NCI-H146 treated with DMSO at 0.1 percent for 48 hours (cell line): ENCODE data around the gene AGFG1.

Source experiments
- DNase-seq: peaks from one replicate; lab custom pipeline; 2025; ENCODE audit not compliant: unreplicated experiment; lab: John Stamatoyannopoulos, UW

Gene AGFG1, protein sequence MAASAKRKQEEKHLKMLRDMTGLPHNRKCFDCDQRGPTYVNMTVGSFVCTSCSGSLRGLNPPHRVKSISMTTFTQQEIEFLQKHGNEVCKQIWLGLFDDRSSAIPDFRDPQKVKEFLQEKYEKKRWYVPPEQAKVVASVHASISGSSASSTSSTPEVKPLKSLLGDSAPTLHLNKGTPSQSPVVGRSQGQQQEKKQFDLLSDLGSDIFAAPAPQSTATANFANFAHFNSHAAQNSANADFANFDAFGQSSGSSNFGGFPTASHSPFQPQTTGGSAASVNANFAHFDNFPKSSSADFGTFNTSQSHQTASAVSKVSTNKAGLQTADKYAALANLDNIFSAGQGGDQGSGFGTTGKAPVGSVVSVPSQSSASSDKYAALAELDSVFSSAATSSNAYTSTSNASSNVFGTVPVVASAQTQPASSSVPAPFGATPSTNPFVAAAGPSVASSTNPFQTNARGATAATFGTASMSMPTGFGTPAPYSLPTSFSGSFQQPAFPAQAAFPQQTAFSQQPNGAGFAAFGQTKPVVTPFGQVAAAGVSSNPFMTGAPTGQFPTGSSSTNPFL

DNA sequence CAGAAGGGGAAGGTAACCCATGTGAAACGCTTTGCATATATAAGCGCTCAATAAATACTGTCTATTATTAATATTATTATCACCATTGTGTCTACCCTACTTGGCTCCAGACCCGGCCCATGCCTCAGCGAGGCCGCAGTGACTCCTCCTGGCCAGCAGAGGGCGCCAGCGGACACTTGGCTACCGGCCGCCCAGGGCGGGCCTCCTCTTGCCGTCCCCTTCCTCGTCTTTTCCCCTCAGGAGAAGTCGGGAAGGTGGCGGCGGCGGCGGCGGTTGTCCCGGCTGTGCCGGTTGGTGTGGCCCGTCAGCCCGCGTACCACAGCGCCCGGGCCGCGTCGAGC, at the start of gene AGFG1:
Gene AGFG1 (plus strand): TSS at position 233 of the 341 bp plus-strand sequence. CDS start 266 bp downstream, outside the sequence.
- peak; percentile 53 for DNase-seq

DNA sequence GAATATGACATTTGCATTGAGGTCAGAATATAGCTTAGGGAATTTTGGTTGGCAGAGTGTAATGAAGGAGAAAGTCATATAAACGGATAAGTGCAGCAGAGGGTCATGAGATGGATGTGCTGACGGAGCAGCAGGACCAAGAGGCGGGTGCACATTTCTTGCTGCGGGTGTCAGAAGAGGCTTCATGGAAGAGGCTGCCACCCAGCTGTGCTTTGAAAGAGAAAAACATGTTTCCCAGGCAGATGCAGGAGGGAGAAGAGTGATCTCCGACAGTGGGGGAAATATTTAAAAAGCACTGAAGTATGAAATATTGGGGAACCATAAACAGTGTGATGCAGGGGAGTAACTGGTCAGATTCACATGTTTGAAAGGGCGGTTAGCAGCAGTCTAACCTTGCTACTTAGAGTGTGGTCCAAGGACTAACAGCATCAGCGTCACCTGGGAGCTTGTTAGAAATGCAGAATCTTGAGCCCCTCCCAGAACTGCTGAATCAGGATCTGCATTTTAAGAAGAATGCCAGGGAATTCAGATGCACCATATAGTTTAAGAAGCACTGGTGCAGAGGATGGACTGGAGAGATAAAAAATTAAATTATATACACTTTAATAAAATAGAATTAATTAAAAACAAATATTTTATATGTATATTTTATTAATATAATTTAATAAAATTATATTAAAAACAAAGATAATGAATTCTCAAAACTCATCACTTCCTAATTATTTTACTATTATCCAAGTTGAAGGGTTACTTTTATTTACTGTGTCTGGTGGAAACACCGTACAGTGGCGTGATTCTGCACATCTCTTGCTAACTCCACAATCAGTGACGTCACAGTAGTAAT, 48.1 kb upstream of the AGFG1 start:
- no peak for DNase-seq

DNA sequence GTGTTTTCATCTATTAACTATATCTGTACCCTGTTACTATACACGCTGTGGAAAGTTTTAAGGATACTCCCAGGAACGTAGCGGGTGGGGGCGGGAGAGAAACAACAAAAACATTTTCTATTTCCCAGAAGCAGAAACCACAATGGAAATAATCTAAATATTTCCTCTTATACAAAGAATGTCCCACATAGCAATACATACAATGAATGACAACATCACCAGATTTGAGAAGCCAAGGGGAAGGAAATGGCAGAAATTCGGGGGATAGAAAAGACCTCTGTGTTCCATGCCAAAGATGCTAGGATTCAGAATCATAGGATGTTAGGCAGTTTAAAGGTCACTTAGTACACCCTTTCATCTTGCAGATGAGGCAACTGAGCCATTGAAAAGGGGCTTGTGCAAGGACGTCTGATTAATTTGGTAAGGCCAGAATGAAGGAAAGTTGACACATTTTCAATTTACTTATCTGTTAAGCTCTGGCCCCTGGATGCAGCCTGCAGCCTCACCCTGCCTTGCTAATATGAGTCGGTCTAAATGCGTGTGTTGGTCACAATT, 43.1 kb upstream of the AGFG1 start:
- DNase-seq = no peak

DNA sequence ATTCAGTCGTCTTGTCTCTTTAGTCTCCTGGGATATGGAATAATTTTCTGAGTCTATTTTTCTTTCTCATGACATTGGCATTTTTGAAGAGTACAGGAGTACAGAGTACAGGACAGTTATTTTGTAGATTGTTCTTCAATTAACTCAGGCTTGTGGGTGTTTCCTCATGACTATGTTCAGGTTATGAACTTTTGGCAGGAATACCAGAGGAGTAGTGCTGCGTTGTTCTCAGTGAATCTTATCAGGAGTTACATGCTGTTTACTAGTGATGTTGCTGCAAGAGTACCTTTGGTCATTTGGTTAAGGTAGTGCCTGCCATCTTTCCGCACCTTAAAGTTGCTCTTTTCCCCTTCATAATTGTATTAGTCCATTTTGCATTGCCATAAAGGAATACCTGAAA, 41.3 kb upstream of the AGFG1 start:
- no peak for DNase-seq

DNA sequence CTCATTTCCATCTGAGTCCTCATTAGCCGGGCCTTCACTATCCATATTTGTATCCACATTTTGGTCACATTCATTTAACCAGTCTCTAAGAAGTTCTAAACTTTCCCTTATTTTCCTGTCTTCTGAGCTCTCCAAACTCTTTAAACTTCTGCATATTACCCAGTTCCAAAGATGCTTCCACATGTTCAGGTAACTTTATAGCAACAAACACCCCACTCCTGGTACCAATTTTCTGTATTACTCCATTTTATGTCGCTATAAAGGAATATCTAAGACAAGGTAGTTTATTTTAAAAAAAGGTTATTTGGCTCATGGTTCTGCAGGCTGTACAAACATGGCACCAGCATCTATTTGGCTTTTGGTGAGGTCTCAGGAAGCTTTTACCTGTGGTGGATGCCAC, 38.8 kb upstream of the AGFG1 start:
- no peak for DNase-seq

DNA sequence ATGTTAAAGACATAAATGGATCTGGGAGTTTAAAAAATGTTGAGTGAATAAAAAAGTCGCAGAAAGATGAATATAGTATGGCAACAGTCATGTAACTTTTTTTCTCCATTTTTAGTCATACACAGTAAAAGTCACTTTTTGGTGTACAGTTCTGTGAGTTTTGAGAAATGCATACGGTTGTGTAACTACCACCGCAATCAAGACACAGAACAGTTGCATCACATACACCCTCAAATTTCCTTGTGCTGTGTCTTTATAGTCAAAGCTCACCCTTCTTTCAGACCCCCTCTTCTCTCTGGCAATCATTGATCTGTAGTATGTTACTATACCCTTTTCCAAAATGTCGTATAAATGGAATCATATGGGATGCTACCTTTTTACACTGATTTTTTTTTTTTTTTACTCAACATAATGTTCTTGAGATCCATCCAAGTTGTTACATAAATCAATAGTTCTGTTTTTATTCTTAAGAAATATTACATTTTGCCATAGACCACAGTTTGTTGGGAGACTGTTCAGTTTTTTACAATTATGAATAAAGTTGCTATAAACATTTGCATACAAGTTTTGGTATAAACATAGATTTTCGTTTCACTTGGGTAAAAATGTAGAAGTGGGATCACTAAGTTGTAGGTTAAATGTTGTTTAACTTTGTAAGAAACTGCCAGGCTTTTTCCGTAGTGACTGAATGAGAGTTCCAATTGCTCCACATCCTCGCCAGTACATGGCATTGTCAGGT, 35.4 kb upstream of the AGFG1 start:
- DNase-seq = no peak

DNA sequence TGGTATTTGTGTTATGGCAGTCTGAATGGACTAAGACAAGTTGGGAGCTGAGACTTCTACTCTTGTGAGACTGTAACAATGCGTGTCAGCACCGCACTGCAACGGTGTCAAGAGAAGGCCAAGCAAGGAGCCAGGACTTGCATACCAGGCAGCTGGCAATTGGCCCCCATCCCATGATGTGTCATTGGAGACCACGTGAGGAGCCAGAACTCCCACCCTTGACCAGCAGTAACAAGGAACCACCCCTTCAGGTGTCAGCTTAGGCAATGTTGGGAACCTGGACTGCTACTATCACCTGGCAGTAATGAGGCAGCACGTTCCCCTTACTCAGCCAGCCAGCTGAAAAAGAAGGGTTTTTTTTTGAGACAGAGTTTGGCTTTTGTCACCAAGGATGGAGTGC, 32.7 kb upstream of the AGFG1 start:
- DNase-seq = no peak

DNA sequence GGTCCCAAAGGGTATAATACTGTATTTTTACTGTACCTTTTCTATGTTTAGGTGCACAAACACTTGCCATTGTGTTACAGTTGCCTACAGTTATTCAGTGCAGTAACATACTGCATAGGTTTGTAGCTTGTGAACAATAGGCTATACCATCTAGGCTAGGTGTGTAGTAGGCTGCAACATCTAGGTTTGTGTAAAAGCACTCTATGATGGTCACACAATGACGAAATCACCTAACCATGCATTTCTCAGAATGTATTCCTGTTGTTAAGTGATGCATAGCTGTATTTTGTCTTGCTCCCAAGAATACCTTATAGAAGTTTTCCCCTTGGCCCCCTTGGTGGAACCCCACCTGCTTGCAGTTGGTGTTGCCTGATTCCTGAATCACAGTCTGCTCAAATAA, 29.3 kb upstream of the AGFG1 start:
- DNase-seq = no peak

DNA sequence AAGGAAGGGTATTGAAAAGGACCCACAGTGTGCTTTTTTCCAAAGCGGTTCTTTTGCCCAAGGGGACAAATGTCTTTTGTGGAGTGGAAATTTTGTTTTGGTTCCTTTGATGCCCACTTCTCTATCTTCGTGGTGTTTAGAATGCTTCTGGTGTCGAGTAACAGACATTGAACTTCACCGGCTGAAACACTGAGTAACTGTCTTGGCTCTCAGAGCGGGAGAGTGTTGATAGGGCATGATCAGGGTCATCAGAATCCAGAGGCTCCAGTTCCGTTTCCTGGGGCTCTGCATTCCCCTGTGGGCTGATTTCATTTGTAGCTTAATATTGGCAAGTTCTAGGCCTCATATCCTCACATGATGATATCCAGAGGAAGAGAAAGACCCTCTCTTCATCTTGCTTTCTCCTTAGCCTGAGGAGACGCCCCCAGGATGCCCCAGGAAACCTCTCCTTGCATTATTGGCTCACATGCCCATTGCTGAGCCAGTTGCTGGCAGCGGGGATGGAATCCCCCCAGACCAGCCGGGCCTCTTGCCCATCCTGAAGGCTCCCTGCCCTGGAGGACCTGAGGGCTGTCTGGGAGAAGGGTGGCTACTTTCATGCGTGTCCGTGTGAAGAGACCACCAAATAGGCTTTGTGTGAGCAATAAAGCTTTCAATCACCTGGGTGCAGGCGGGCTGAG, 27.9 kb upstream of the AGFG1 start:
- no peak for DNase-seq

DNA sequence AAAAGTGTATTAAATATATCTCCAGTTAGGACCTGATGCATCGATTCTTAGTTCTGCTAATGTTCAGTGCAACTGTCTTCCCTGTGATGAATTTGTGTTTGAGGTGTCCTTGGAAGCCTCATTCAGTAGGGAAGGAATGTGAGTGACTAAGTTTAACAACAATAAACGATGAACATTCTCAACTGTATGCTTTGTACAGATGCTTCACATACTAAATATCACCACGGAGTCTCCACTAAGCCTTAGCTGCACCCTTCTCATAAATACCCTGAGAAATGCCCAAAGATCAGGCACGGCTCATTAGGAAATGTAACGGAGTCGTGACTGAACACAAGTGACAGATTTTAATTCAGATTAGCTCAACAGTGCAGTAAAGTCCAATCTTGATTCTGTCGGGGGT, 24.4 kb upstream of the AGFG1 start:
- DNase-seq = no peak

DNA sequence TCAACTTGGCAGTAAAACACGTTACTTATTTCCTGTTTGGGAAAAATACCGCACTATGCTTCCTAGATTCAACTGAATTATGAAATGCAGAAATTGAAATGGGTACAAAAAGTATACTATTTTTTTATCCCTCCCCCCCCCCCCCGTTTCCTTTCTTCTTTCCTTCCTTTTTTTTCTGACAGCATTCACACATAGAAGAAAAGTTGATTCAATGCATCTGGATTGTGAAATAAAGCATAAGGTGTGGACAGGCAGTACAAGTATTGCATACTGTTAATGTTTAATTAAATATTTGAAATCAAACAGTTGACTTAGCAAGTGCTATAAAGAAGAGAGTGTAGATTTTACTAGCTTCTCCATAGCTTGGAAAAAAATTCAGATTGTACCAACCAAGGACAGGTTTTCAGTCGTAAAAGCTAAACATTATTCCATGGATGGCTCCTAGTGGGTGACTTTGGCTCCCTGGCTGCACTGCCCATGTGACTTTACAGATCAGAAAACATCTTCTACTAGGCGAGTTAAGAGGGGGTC, 21.6 kb upstream of the AGFG1 start:
- DNase-seq = no peak

DNA sequence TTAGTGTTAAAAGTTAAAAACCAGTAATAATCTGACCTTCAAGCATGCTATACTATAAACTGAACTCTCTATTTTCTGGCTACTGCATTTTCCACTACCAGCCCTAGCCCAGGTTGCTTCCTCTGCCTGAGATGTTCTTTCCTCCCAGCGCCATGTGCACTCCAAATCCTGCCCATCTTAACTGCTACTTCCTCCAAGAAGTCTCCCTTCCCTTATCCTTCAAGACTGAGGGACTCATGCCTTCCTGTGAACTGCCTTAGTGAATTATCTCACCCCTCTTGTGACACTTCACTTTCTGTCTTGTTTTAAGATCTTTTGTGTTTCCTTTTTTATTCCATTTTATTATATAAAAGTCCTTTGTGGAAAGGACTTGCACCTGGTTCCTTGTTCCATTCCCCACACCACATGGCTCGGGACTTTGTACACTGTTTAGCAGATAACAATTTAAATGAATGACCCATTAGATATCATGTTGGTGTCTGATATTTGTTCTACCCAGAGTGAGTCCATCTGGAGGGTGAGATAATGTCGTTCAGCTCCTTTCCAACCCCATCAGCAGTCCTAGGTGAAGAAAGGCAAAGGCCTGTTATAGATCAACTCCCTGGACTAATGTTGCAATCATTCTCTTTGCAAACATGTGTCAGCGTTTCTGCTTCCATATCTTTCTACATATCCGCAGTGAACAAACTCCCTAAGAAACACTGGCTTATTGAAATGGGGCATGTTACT, 20.9 kb upstream of the AGFG1 start:
- no peak for DNase-seq

DNA sequence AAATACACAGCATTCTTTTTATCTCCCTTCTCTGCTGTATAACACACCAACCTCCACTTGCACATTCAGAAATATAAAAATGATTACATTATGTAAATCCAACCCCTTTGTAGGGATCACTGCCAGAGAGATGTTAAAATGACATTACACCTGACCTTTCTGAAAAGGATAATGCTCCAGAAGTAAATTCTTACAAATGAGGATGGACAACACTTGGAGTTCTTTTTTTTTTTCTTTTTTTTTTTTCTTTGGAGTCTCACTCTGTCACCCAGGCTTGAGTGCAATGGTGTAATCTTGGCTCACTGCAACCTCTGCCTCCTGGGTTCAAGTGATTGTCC, 20.3 kb upstream of the AGFG1 start:
- no peak for DNase-seq

DNA sequence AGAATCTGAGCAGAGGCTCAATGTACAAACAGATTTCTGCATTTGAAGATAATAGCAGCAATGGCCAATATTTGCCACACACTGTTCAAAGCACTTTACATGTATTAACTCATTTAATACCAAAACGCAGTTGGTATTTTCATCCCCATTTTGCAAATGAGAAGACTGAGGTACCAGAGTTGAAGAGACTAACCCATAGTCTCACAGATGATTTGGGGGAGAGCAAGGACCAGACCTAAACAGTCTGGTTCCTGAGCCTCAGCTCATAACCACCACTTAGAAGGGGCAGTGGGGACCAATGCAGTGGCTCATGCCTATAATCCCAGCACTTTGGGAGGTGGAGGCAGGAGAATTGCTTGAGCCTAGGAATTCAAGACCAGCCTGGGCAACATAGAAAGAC, 18.1 kb upstream of the AGFG1 start:
- no peak for DNase-seq

DNA sequence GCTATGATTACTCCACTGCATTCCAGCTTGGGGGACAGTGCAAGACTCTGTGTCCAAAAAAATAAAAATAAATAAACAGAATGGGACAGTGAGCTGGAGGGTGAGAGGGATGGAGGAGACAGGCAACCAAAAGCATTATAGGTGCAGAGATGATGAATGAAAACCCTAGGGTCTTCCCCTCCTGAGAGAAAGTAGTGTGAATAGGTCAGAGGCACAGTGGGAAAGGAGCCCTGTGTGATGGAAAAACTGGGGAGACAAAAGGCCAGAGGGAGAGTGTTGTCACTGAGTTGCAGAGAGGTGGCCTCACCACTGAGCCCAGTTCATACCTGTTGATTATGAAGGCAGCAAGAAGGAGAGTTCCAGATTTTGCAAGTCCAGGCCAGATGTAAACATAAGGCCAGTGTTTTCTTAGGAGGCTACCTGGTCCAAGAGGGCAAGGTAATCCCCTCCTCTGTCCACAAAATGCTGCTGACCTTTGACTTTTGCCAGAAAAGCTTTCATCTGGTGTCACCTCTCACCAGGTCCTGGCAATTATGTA, 17.6 kb upstream of the AGFG1 start:
- DNase-seq = no peak

DNA sequence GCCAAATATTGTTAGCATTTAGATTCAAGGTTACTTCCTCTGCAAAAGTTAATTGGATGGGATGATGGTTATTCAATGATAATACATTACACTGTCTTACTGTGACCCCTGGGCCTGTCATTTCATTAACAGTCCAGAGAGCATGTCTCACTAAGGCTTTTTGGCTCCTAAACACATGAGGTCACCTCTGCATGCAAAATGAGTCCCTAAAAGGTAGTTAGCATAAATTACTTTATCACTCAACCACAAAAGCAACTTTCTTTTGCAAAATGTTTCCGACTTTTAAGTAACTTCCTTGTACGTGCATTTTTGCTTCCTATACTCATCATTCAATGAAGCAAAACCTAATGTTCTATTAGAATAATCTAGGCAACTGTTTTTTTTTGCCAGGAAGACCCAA, 16.8 kb upstream of the AGFG1 start:
- no peak for DNase-seq

DNA sequence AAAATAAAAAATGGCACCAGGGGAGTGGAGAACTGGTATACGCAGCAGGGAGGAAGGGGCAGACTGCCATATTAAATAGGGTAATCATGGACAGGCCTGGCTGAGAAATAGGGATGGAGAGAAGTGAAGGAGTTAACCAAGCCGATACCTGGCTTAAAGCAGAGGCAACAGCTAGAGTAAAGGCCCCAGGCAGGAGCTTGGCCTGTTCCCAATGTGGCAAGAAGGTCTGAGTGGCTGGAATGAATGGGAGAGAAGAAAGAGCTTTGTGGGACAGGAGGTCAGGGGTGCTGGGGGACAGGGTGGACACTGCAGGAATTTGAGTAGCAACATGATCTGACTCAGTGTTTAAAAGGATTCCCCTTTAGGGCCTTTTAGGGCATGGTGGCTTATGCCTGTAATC, 15.9 kb upstream of the AGFG1 start:
- no peak for DNase-seq

DNA sequence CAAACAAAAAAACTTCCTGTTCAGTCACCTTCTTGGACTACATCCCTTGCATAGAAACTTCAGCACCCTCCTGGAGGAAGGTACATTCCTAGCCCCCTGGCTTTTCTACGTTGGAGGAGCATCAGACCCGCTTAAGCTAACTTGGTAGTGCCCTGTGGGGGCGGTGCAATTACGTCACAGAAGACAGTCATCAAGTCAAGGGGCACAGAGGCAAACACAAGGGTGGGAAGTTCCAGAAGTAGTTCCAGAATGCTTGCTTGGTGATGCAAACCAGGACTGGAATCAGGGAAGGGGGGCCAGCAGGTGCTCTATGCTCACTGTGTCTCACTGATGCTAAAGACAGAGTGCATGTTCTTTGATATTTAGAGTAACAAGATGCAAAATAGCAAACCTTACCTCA, 15.2 kb upstream of the AGFG1 start:
- DNase-seq = no peak

DNA sequence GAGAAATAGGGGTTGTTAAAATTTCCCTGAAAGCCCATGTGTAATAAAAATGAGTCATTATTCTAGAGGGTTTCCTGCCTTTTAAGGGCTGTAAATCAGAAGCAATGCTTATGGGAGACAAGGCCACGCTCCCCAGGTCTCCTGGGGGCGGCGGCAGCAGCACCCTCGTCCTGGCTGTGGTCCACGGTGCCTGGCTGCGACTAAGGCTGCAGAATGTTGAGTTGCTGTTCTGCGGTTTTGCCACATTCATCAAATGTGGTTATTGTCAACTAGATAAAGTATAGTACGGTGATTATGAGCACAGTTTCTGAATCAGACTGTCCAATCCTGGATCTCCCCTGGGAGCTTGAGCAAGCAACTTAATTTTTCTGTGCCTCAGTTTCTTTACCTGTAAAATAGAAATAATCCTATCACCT, 11.9 kb upstream of the AGFG1 start:
- DNase-seq = no peak

DNA sequence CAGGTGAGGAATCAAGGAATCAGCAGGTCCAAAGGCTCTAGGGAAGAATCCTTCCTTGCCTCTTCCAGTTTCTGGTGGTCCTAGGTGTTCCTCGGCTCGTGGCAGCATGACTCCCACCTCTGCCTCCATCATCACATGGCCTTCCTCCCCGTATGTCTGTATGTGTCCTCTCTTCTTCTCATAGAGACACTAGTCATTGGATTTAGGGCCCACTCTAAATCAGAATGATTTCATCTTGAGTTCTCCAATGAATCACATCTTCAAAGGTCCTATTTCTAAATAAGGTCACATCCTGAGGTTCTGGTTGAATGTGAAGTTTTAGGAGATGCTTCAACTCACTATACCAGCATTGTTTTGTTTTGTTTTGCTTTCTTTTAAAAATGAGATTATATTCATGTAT, 11.1 kb upstream of the AGFG1 start:
- DNase-seq = no peak
